Thymus (tissue), 11 donors: ENCODE results near the gene CCDC89. TPM values are rescaled to one million over a fixed set of nuclear protein-coding genes. Genes with fewer than 3 reads are reported as not detected.
"Not testable (repeated sequence)": the region's sequence is repeated elsewhere in the genome, so short reads cannot be mapped to it uniquely, and the experiment has no call there.

ENCODE experiments used
- DNase-seq, 9 donors: peaks; one replicate each; pipeline ENCODE4 v3.0.0-alpha.2; 2013; ENCODE audit warnings: low spot score in 9 of 9, low read depth in 6 of 9, missing footprints in 1 of 9
- H3K27ac ChIP-seq, 2 donors: one replicate each; pipeline ENCODE4 v1.5.1; 2013; ENCODE audit warnings: control low read depth in 1 of 2, low read depth in 1 of 2, low read length in 1 of 2, mild to moderate bottlenecking in 1 of 2, moderate library complexity in 1 of 2
- H3K27me3 ChIP-seq, 2 donors: one replicate each; pipeline ENCODE4 v1.5.1; 2013; ENCODE audit warnings: low read length in 1 of 2; ENCODE audit not compliant: control insufficient read depth in 2 of 2, insufficient read depth in 1 of 2
- H3K36me3 ChIP-seq, 2 donors: one replicate each; pipeline ENCODE4 v1.5.1; 2013; ENCODE audit warnings: low read length in 1 of 2, mild to moderate bottlenecking in 1 of 2, moderate library complexity in 1 of 2; ENCODE audit not compliant: control insufficient read depth in 2 of 2, insufficient read depth in 2 of 2
- H3K4me1 ChIP-seq, 2 donors: one replicate each; pipeline ENCODE4 v1.5.1; 2013; ENCODE audit warnings: low read length in 2 of 2; ENCODE audit not compliant: control insufficient read depth in 2 of 2, insufficient read depth in 2 of 2
- H3K4me3 ChIP-seq, 2 donors: one replicate each; pipeline ENCODE4 v1.5.1; 2013; ENCODE audit warnings: low read length in 2 of 2, control low read depth in 1 of 2, mild to moderate bottlenecking in 1 of 2
- H3K9me3 ChIP-seq, 2 donors: one replicate each; pipeline ENCODE4 v1.5.1; 2013; ENCODE audit warnings: low read length in 1 of 2, mild to moderate bottlenecking in 1 of 2; ENCODE audit not compliant: control insufficient read depth in 2 of 2, insufficient read depth in 1 of 2
- WGBS: extraction: QIAGEN DNeasy Blood & Tissue Kit; methylation state at CpG from one replicate; pipeline ENCODE4 v1.1.7; 2013; 5-methylcytosine and 5-hydroxymethylcytosine counted together
- polyA plus RNA-seq: library from polyadenylated mRNA; stranded (reverse); fragments of 200-250 nt; gene quantifications from one replicate; pipeline ENCODE4 v1.2.3, GENCODE V29; 2013
- total RNA-seq: library from RNA; stranded (reverse); fragments of 120-200 nt; gene quantifications from one replicate; pipeline ENCODE4 v1.2.4, GENCODE V29; 2013
- donor health status: healthy.

The CCDC89 gene
- total and polyA plus RNA-seq, 2 donors: 0.66 to 0.78 TPM

GRCh38 chr11:85663080-85663752 lies 22.8 kb downstream of the CCDC89 start:
- peak in 2 of 9 donors; percentile 23 to 37 for DNase-seq
- Histone ChIP-seq H3K36me3 (peaks cover 0 to 29% of the 10 kb centered on the region in 2 donors), H3K27me3 (no peaks in the 10 kb centered on the region), H3K4me3 (peak overlapping the region; percentile 80 to 97), H3K9me3 (peaks cover 0 to 3% of the 10 kb centered on the region in 2 donors), H3K4me1 (peaks cover 4 to 5% of the 10 kb centered on the region in 2 donors), H3K27ac (peak overlapping the region in 1 of 2 donors; percentile 98)
- 12% methylated on average over 10 of the region's 10 CpGs for WGBS

GRCh38 chr11:85661972-85662664 lies 23.9 kb downstream of the CCDC89 start:
- Histone ChIP-seq H3K36me3 (peaks cover 0 to 31% of the 10 kb centered on the region in 2 donors), H3K27ac (no peak overlapping the region), H3K4me3 (peak overlapping the region; percentile 32 to 97), H3K9me3 (peaks cover 0 to 3% of the 10 kb centered on the region in 2 donors), H3K27me3 (no peaks in the 10 kb centered on the region), H3K4me1 (peaks cover 4 to 5% of the 10 kb centered on the region in 2 donors)
- 31% methylated on average over 4 of the region's 4 CpGs for WGBS
- peak in 1 of 9 donors; percentile 2 for DNase-seq

GRCh38 chr11:85658180-85658579 lies 27.8 kb downstream of the CCDC89 start:
- 94% methylated on average over 1 of the region's 1 CpG for WGBS
- Histone ChIP-seq H3K27me3 (no peaks in the 10 kb centered on the region), H3K4me3 (no peak overlapping the region), H3K36me3 (peaks cover 0 to 52% of the 10 kb centered on the region in 2 donors), H3K4me1 (peaks cover 2 to 3% of the 10 kb centered on the region in 2 donors), H3K9me3 (no peaks in the 10 kb centered on the region), H3K27ac (no peak overlapping the region)
- DNase-seq: no peak

- DNase-seq: no peak
- Histone ChIP-seq H3K4me3 (no peak overlapping the region), H3K27ac (no peak overlapping the region), H3K27me3 (no peaks in the 10 kb centered on the region), H3K36me3 (peaks cover 0 to 50% of the 10 kb centered on the region in 2 donors), H3K4me1 (no peaks in the 10 kb centered on the region), H3K9me3 (no peaks in the 10 kb centered on the region)
- WGBS: 99% methylated on average over 1 of the region's 1 CpG
These were observed 29.2 kb downstream of the CCDC89 start for GRCh38 chr11:85656777-85657176.

GRCh38 chr11:85654343-85654742 lies 31.7 kb downstream of the CCDC89 start:
- not testable (repeated sequence) for H3K9me3 ChIP-seq, H3K4me1 ChIP-seq, H3K27me3 ChIP-seq, DNase-seq, H3K27ac ChIP-seq, H3K4me3 ChIP-seq
- H3K36me3 ChIP-seq: peaks cover 0 to 42% of the 10 kb centered on the region in 2 donors
- 99% methylated on average over 4 of the region's 4 CpGs for WGBS

GRCh38 chr11:85652786-85653447 lies 33.1 kb downstream of the CCDC89 start:
- Histone ChIP-seq H3K9me3 (no peaks in the 10 kb centered on the region), H3K27me3 (no peaks in the 10 kb centered on the region), H3K36me3 (peaks cover 0 to 34% of the 10 kb centered on the region in 2 donors), H3K4me1 (peaks cover 0 to 7% of the 10 kb centered on the region in 2 donors), H3K4me3 (no peak overlapping the region), H3K27ac (no peak overlapping the region)
- no peak for DNase-seq
- WGBS: 60% methylated on average over 3 of the region's 3 CpGs

- DNase-seq: no peak
- Histone ChIP-seq H3K9me3 (no peaks in the 10 kb centered on the region), H3K36me3 (peaks cover 0 to 21% of the 10 kb centered on the region in 2 donors), H3K27ac (no peak overlapping the region), H3K27me3 (no peaks in the 10 kb centered on the region), H3K4me1 (peaks cover 2 to 10% of the 10 kb centered on the region in 2 donors), H3K4me3 (no peak overlapping the region)
- 97% methylated on average over 1 of the region's 1 CpG for whole genome bisulfite sequencing
These were observed 34.9 kb downstream of the CCDC89 start for GRCh38 chr11:85651118-85651517.

- H3K36me3 ChIP-seq: peaks cover 0 to 7% of the 10 kb centered on the region in 2 donors
- peak within 1 kb of the TSS; percentile 56 to 81 for H3K4me3 ChIP-seq
- H3K27ac ChIP-seq: peak within 1 kb of the TSS; percentile 79 to 80
- peaks cover 2 to 7% of the 10 kb centered on the region in 2 donors for H3K27me3 ChIP-seq
- H3K4me1 ChIP-seq: peaks cover 2 to 10% of the 10 kb centered on the region in 2 donors
- under 1% methylated on average over 33 of the region's 33 CpGs for WGBS
- H3K9me3 ChIP-seq: no peaks in the 10 kb centered on the region
- peak; percentile 72 to 94 (median 81) for DNase-seq
These were observed 38.2 kb downstream of the CCDC89 start, which contains the start of gene TMEM126A for GRCh38 chr11:85647604-85648299. Gene TMEM126A, plus strand, starts transcription at chr11:85647967. Its CDS starts 2,289 bp downstream, at chr11:85650256.
